ENCODE data around the gene COL28A1. TPM values are rescaled to one million over a fixed set of nuclear protein-coding genes. Genes with fewer than 3 reads are reported as not detected.

Gene COL28A1
- total RNA-seq, 1 donor = 0.09 TPM

DNA sequence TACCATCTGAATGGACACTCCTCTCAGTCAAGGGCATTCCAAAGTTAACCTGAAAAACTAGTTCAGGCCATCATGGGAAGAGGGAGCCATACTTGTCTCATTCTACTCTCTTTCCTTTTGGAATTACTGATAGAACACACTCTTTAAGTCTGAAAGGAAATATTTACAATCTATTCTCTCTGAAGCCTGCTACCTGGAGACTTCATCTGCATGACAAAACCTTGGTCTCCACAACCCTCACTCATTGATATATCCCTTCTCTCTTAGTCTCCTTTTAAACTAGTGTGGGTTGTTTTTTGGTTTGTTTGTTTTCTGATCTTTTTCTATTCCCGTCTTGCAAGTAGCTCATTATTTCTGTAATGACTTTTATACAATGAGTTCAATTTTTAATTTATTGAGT is 183.8 kb downstream of the COL28A1 start:
- TF ChIP-seq, protein P1, sequence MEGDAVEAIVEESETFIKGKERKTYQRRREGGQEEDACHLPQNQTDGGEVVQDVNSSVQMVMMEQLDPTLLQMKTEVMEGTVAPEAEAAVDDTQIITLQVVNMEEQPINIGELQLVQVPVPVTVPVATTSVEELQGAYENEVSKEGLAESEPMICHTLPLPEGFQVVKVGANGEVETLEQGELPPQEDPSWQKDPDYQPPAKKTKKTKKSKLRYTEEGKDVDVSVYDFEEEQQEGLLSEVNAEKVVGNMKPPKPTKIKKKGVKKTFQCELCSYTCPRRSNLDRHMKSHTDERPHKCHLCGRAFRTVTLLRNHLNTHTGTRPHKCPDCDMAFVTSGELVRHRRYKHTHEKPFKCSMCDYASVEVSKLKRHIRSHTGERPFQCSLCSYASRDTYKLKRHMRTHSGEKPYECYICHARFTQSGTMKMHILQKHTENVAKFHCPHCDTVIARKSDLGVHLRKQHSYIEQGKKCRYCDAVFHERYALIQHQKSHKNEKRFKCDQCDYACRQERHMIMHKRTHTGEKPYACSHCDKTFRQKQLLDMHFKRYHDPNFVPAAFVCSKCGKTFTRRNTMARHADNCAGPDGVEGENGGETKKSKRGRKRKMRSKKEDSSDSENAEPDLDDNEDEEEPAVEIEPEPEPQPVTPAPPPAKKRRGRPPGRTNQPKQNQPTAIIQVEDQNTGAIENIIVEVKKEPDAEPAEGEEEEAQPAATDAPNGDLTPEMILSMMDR (IDR thresholded peaks at IDR 0.05; ENCODE audit: insufficient read depth, low read length) = no peak
- no peak overlapping the region for H3K4me3 ChIP-seq (ENCODE audit: low read depth, low read length)
- no peak for DNase-seq (ENCODE audit: low read depth)

DNA sequence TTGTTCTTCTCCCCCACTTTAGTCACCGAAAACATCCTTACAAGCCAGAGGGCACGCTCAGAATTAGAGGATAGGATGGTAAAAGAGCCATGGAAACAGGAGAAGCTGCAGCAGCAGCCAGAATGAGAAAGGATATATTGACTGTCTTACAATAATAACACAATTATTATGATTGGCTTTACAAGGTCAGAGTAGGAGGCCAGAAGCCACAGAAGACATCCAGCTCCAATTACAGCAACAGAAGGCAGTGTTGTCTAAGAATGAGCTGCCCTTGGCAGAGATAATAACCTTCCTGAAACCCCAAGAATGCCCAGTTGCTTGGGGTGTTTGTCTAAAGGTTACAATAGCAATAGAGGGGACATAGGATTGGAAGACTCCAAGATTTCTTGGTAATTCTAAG is 184.5 kb downstream of the COL28A1 start:
- H3K4me3 ChIP-seq (ENCODE audit: low read depth, low read length) = no peak overlapping the region
- TF ChIP-seq, protein P1 (IDR thresholded peaks at IDR 0.05; ENCODE audit: insufficient read depth, low read length) = no peak
- no peak for DNase-seq (ENCODE audit: low read depth)

DNA sequence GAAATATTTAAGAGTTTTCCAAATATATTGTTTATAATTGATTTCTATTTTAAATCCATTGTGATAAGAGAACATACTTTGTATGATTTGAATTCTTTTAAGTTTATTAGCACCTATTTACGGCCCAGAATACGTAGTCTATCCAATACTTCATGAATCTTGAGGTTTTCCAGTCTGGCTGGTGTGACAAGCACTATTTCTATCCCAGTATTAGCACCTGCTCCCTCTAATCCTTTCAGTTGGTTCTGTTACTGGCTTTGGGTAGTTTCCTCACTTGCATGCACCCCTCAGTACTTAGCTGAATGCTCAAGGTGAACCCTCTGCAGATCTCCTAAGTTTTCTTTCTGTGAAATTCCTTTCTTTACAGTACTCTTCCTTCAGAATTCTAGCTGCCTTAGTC is 186.5 kb downstream of the COL28A1 start:
- TF ChIP-seq, protein P1 (IDR thresholded peaks at IDR 0.05; ENCODE audit: insufficient read depth, low read length) = no peak
- DNase-seq (ENCODE audit: low read depth) = no peak

DNA sequence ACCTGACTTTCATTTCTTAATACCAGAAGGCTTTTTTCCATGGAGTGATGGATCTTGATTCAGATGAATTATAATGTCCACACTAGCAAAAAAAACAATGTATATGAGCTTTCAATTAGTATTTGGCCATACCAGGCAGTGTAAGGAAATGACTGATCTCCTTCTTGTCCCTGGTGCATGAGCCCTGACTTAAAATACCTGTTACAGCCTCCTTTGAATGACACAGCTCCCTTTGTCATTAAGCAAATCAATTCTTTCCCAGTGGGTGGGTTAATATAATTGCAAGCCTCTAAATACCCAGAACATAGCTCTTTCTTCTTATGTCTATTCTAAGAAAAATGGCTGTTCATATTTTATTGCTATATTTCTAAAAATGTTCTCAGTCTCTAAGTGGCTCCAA is 188.6 kb downstream of the COL28A1 start:
- DNase-seq (ENCODE audit: low read depth) = no peak
- TF ChIP-seq, protein P1 (IDR thresholded peaks at IDR 0.05; ENCODE audit: insufficient read depth, low read length) = no peak
- H3K4me3 ChIP-seq (ENCODE audit: low read depth, low read length) = no peak overlapping the region

More for the DNA sequence above, 186.5 kb downstream of the COL28A1 start:
- H3K4me3 ChIP-seq (ENCODE audit: low read depth, low read length) = no peak overlapping the region

DNA sequence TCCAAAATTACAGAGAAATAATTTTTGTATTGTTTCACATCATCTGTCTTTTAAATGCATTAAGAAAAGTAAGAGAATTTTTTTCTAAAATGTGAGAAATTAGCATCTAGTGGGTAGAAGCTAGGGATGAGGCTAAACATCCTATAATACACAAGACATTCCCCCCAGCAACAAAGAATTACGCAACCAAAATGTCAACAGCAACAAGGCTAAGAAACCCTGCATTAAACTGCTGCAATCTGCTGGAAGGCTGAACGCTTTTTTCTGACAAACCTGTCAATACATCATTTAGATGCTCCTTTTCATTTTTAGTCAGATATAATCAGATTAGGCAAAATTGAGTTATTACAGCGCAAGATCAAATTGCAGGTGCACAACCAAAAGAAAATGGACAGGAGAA is 191.1 kb downstream of the COL28A1 start:
- TF ChIP-seq, protein P1 (IDR thresholded peaks at IDR 0.05; ENCODE audit: insufficient read depth, low read length) = no peak
- DNase-seq (ENCODE audit: low read depth) = no peak
- no peak overlapping the region for H3K4me3 ChIP-seq (ENCODE audit: low read depth, low read length)

DNA sequence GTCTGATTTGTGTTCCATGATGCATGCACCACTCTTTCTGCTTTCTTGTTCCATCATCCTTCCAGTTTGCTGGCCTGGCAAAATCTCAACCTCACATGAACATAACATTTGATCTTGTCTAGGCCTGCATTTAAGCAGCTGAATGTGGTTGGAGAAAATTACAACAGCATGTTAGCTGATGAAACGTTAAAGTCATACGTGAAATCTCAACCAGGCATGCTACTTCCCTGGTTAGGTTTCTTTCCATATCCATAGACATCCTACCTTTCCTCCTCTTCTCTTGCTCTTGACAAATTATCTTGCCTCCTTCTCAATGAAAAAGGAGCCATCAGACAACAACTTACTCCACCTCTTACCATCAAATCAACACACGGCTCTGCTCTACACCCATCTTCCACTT is 199.8 kb downstream of the COL28A1 start:
- TF ChIP-seq, protein P1 (IDR thresholded peaks at IDR 0.05; ENCODE audit: insufficient read depth, low read length) = no peak
- H3K4me3 ChIP-seq (ENCODE audit: low read depth, low read length) = no peak overlapping the region
- DNase-seq (ENCODE audit: low read depth) = no peak

DNA sequence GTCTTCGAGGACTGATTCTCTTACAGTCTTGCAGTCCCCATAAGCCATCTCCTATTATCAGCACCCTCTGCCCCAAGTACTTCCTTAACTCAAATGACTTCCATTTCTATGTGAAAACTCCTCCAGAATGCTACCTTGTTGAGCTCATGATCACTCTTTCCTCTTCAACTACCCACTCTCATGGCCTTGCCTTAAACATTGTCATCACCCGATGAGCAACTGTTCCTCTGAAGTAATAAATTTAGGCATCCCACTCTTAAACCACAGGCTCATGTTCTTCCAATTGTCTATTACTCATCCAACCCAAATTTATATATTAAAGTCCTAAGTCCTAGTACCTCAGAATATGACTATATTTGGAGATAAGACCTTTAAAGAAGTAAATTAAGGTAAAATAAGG is 200.5 kb downstream of the COL28A1 start:
- no peak overlapping the region for H3K4me3 ChIP-seq (ENCODE audit: low read depth, low read length)
- no peak for DNase-seq (ENCODE audit: low read depth)
- TF ChIP-seq, protein P1 (IDR thresholded peaks at IDR 0.05; ENCODE audit: insufficient read depth, low read length) = no peak

Measured in fibroblast of the aortic adventitia (primary cell).